ENCODE results near the gene EIF3I.

The EIF3I gene

DNA sequence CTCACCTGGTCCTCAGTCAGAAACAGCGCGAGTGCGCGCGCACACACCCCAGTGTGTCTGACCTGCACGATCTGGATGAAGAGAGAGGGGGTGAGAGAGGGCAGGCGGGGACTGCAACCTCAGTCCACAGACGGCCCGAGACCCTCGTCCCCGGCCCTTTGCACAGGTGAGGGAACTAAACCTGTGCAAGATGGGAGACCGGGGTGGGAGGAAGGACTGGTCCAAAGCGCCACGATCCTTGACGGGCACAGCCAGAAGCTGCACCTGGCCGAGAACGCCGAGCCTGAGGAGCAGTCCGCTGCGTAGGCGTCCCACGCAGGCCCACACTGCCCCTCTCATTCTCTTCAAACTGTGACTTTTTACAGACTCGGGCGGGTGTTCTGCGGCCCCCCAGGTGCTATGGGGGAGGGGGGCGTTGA lies 17.3 kb upstream of the EIF3I start:
- TF ChIP-seq, protein P1, sequence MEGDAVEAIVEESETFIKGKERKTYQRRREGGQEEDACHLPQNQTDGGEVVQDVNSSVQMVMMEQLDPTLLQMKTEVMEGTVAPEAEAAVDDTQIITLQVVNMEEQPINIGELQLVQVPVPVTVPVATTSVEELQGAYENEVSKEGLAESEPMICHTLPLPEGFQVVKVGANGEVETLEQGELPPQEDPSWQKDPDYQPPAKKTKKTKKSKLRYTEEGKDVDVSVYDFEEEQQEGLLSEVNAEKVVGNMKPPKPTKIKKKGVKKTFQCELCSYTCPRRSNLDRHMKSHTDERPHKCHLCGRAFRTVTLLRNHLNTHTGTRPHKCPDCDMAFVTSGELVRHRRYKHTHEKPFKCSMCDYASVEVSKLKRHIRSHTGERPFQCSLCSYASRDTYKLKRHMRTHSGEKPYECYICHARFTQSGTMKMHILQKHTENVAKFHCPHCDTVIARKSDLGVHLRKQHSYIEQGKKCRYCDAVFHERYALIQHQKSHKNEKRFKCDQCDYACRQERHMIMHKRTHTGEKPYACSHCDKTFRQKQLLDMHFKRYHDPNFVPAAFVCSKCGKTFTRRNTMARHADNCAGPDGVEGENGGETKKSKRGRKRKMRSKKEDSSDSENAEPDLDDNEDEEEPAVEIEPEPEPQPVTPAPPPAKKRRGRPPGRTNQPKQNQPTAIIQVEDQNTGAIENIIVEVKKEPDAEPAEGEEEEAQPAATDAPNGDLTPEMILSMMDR (IDR thresholded peaks at IDR 0.05; ENCODE audit: low read depth, low read length, missing control alignments): no peak
- no peak for DNase-seq (ENCODE audit: low read depth)
- peak overlapping the region; percentile 78 for H3K4me3 ChIP-seq (ENCODE audit: low read depth, low read length)

DNA sequence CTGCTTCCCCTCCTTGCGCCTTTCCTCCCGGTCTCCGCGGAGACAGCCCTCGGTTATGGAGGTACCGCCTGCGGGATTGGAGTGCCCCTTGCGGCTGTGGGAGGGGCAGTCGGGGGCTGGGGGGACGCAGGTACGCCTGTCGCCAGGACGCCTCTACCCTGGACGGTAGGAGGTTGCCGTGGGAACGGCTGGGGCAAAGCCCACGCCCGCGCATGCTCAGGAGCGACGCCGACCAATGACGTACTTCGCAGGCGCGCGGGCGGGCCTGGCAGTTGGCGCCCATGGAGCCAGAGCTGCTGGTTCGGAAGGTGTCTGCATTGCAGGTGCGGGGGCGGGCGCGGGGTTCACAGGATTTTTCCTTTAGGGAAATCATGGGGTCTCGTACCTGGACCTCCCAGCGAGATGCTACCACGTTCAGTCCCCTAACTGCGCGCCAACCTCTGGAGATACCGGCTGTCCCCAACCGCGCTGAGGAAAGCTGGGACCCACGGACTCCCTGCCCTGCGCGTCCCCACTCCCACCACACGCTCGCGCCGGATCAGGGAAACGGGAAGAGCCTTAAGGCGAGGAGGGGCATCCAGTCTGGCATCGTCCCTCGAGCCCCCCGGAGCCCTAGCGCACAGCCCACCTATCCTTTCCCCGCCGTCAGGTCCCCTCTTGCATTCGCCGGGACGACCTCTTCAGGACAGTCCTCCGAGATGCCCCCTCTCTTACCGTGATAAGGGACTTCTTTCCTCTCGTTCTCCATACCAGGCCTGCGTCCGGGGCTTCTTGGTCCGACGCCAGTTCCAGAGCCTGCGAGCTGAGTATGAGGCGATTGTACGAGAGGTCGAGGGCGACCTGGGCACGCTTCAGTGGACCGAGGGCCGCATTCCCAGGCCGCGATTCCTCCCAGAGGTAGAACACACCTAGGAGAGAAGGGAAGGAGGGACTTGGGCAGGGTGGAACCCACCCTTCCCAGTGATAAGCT lies 16.5 kb upstream of the EIF3I start, which contains the start of gene IQCC:
IQCC (plus strand) TSS at position 271 of the 970 bp plus-strand sequence; CDS start at position 282, 11 bp downstream.
- TF ChIP-seq, protein P1 (IDR thresholded peaks at IDR 0.05; ENCODE audit: low read depth, low read length, missing control alignments): no peak
- DNase-seq (ENCODE audit: low read depth): peak; percentile 39
- peak within 1 kb of the TSS; percentile 78 for H3K4me3 ChIP-seq (ENCODE audit: low read depth, low read length)

DNA sequence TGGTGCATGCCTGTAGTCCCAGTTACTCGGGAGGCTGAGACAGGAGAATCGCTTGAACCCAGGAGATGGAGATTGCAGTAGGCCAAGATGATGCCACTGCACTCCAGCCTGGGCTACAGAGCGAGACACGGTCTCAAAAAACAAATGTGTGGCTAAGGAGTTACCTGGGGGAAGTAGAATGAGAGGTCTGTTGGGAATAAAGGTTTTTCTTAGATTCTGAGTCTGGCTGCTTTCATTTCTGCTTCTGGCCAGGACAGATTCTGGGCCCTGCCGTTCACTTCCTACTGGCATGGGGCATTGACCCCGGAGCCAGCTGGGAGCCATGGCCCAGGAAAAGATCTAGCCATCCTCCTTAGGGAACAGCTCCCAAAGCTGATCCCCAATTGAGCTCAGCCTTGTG lies 13.7 kb upstream of the EIF3I start:
- TF ChIP-seq, protein P1 (IDR thresholded peaks at IDR 0.05; ENCODE audit: low read depth, low read length, missing control alignments): no peak
- no peak for DNase-seq (ENCODE audit: low read depth)
- H3K4me3 ChIP-seq (ENCODE audit: low read depth, low read length): no peak overlapping the region

DNA sequence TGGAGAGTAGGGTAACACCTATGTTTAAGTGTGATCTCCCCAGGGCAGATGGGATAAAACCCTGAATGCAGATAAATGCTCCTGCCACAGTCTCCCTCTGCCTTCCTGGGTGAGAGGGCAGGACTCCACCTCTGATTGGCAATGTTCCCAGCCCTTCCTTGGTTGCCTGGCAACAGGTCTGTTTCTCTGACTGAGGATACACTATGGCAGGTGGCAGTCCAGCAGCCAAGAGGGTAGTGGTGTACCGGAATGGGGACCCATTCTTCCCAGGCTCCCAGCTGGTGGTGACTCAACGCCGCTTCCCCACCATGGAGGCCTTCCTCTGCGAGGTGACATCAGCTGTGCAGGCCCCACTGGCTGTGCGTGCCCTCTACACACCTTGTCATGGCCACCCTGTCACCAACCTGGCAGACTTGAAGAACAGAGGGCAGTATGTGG lies 13.3 kb upstream of the EIF3I start, which contains the start of gene DCDC2B:
DCDC2B (plus strand) TSS at position 199 of the 438 bp plus-strand sequence; CDS start at position 204, 5 bp downstream.
- DNase-seq (ENCODE audit: low read depth): no peak
- TF ChIP-seq, protein P1 (IDR thresholded peaks at IDR 0.05; ENCODE audit: low read depth, low read length, missing control alignments): no peak
- no peak within 1 kb of the TSS for H3K4me3 ChIP-seq (ENCODE audit: low read depth, low read length)

DNA sequence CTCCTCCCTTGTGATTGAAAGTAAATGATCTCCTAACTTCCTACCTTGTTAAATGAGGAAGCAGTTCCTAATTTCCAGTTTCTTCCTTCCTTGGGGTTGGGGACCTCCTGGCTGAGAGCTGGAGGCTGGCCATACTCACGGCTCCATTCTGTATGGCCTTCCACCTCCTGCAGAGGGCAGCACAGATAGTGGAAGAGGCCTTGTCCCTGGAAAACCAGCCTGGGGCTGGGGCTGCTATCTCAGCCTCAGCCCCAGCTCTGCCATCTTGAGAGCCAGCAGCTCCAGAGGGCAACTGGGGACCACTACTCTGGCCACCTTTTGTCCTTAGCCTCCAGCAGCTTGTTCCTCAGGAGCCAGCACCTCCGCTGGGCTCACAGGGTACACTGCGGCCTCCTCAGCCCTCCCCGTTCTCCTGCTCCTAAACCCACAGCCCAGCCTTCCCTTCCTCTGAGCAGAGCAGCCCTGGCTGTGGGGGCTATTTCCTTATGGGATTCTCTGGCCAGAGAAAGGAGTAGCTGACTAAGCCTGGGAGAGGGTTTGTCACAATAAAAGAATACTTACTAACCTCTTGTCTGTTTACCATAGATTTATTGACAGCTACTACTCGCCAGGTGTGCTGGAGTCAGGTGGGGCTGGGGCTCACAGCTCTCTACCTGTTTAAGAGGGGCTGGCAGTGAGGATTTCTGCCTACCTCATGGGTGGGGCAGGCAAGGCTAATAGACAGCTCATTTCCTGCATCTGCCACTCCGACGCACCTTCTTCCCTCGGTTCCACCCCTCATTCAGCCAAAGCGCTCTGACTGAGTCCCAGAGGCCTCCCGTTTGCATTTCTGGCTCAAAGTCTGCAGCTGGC lies 6.4 kb upstream of the EIF3I start:
- DNase-seq (ENCODE audit: low read depth): no peak
- TF ChIP-seq, protein P1 (IDR thresholded peaks at IDR 0.05; ENCODE audit: low read depth, low read length, missing control alignments): peak; percentile 92
- H3K4me3 ChIP-seq (ENCODE audit: low read depth, low read length): no peak overlapping the region

DNA sequence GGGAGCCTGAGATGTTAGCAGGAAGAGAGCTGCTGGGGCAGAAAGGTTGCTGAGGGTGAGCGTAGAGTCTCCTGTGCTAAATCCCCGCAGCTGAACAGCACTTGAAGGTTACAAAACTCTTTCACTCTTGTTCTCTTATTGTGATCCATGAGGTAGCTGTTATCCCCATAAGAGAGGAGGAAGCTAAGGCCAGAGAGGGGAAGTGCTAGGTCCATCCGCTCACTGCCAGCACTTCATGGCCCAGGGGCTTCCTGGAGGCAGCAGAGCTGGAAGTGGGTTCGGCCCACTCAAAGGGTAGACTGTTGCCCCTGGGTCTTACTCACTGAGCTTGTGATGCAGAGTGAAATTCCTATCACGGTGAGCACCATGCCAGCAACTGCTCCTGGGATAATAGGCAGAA lies 5.6 kb upstream of the EIF3I start:
- H3K4me3 ChIP-seq (ENCODE audit: low read depth, low read length): no peak overlapping the region
- no peak for DNase-seq (ENCODE audit: low read depth)
- TF ChIP-seq, protein P1 (IDR thresholded peaks at IDR 0.05; ENCODE audit: low read depth, low read length, missing control alignments): no peak
